A673 (cell line): ENCODE measurements around the gene YWHAG.
"Not testable (repeated sequence)": the region's sequence is repeated elsewhere in the genome, so short reads cannot be mapped to it uniquely, and the experiment has no call there.

Experiments
- EZH2 ChIP-seq: fragments of 200-600 bp; sonication (generic); IDR thresholded peaks from 2 replicates; pipeline ENCODE4 v1.6.1; 2017; ENCODE audit warnings: borderline replicate concordance, low read depth, mild to moderate bottlenecking, mixed read lengths, antibody characterized with exemption, low read length; ENCODE audit not compliant: poor library complexity, severe bottlenecking
- TF ChIP-seq, protein P1 (sequence below): fragments of 300-800, 200-600 bp; sonication (generic); conservative IDR thresholded peaks from 2 replicates; pipeline ENCODE4 v1.5.1; 2017; ENCODE audit warnings: low read depth, mild to moderate bottlenecking, antibody characterized with exemption, low read length, moderate library complexity, mixed read lengths

DNA sequence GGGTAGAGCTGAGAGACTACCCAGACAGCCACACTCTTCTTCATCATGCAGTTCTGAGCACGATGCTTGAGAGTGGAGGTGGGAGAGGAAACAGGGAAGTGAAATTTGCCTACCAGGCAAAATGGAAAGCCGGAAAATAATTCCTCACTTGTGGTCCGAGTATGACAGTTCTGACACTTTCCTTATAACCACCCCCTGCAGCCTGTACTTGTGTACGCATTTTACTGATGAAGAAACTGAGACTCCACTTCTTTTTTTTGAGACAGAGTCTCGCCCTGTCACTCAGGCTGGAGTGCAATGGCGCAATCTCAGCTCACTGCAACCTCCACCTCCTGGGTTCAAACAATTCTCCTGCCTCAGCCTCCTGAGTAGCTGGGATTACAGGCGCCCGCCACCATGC, 44.3 kb upstream of the YWHAG start:
- TF ChIP-seq, protein P1, sequence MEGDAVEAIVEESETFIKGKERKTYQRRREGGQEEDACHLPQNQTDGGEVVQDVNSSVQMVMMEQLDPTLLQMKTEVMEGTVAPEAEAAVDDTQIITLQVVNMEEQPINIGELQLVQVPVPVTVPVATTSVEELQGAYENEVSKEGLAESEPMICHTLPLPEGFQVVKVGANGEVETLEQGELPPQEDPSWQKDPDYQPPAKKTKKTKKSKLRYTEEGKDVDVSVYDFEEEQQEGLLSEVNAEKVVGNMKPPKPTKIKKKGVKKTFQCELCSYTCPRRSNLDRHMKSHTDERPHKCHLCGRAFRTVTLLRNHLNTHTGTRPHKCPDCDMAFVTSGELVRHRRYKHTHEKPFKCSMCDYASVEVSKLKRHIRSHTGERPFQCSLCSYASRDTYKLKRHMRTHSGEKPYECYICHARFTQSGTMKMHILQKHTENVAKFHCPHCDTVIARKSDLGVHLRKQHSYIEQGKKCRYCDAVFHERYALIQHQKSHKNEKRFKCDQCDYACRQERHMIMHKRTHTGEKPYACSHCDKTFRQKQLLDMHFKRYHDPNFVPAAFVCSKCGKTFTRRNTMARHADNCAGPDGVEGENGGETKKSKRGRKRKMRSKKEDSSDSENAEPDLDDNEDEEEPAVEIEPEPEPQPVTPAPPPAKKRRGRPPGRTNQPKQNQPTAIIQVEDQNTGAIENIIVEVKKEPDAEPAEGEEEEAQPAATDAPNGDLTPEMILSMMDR = not testable (repeated sequence)
- TF ChIP-seq EZH2 = not testable (repeated sequence)
